Aorta (tissue), 5 donors: ENCODE data around the gene SLC37A1. TPM values are rescaled to one million over a fixed set of nuclear protein-coding genes. Genes with fewer than 3 reads are reported as not detected.

Experiments
- ATAC-seq: fragments of 200-7000 bp; cut with Tn5 transposase; one replicate; pipeline ENCODE4 v1.9.1; 2022; ENCODE audit warnings: moderate library complexity; ENCODE audit not compliant: low FRiP score
- DNase-seq, 2 donors: peaks; one replicate each; pipeline ENCODE4 v3.0.0-alpha.2; 2020
- H3K27ac ChIP-seq, 2 donors: one replicate each; pipeline ENCODE4 v1.5.1; 2013; ENCODE audit warnings: low read length in 2 of 2, mild to moderate bottlenecking in 2 of 2, moderate library complexity in 2 of 2, control low read depth in 1 of 2, inconsistent platforms in 1 of 2, low read depth in 1 of 2
- H3K27me3 ChIP-seq, 2 donors: one replicate each; pipeline ENCODE4 v1.6.1; 2013; ENCODE audit warnings: control low read depth in 1 of 2, low read length in 1 of 2, mild to moderate bottlenecking in 1 of 2, moderate library complexity in 1 of 2; ENCODE audit not compliant: insufficient read depth in 2 of 2, control insufficient read depth in 1 of 2
- H3K36me3 ChIP-seq, 2 donors: one replicate each; pipeline ENCODE4 v1.6.1; 2013; ENCODE audit warnings: control low read depth in 1 of 2, low read length in 1 of 2, mild to moderate bottlenecking in 1 of 2; ENCODE audit not compliant: insufficient read depth in 2 of 2, control insufficient read depth in 1 of 2
- H3K4me1 ChIP-seq, 2 donors: one replicate each; pipeline ENCODE4 v1.6.1; 2013; ENCODE audit warnings: low read length in 2 of 2, control low read depth in 1 of 2, mild to moderate bottlenecking in 1 of 2, moderate library complexity in 1 of 2; ENCODE audit not compliant: insufficient read depth in 2 of 2, control insufficient read depth in 1 of 2
- H3K4me3 ChIP-seq, 2 donors: one replicate each; pipeline ENCODE4 v1.5.1; 2013; ENCODE audit warnings: low read length in 2 of 2, control low read depth in 1 of 2, mild to moderate bottlenecking in 1 of 2
- H3K9me3 ChIP-seq: one replicate; pipeline ENCODE4 v1.6.1; 2013; ENCODE audit warnings: mild to moderate bottlenecking, low read length; ENCODE audit not compliant: control insufficient read depth
- WGBS, 2 donors: extraction: QIAGEN DNeasy Blood & Tissue Kit; methylation state at CpG; one replicate each; pipeline ENCODE4 v1.1.7; 2013; 5-methylcytosine and 5-hydroxymethylcytosine counted together
- intact Hi-C, 2 donors: fragments of 100-400 bp; cut with DNase I; formaldehyde crosslinking; loops; one replicate each; pipeline versions ENCODE4 v1.14.2 to v1.15.0; 2022
- polyA plus RNA-seq, 2 donors: library from polyadenylated mRNA; stranded (reverse); fragments of 200-250 nt; gene quantifications; one replicate each; pipeline ENCODE4 v1.2.3, GENCODE V29; 2013
- total RNA-seq, 2 donors: library from RNA; stranded (reverse); fragmentation: NEBNext Ultra II Directional; extraction: Animal tissue kit (Norgen Biotek cat#: 25700); gene quantifications; one replicate each; pipeline ENCODE4 v1.2.1, GENCODE V29; 2021
- donor health status: healthy with polysubstance abuse.
- donor health status: Bipolar disorder and iron deficiency.
- donor health status: DM: no; HTN: no; CAD: no.
- donor health status: DM: no; HTN: no; CAD: no.
- donor health status: DM: yes; HTN: yes; CAD: no.

SLC37A1 gene
- total and polyA plus RNA-seq, 4 donors = 5.0 to 11.7 (median 6.4) TPM

DNA sequence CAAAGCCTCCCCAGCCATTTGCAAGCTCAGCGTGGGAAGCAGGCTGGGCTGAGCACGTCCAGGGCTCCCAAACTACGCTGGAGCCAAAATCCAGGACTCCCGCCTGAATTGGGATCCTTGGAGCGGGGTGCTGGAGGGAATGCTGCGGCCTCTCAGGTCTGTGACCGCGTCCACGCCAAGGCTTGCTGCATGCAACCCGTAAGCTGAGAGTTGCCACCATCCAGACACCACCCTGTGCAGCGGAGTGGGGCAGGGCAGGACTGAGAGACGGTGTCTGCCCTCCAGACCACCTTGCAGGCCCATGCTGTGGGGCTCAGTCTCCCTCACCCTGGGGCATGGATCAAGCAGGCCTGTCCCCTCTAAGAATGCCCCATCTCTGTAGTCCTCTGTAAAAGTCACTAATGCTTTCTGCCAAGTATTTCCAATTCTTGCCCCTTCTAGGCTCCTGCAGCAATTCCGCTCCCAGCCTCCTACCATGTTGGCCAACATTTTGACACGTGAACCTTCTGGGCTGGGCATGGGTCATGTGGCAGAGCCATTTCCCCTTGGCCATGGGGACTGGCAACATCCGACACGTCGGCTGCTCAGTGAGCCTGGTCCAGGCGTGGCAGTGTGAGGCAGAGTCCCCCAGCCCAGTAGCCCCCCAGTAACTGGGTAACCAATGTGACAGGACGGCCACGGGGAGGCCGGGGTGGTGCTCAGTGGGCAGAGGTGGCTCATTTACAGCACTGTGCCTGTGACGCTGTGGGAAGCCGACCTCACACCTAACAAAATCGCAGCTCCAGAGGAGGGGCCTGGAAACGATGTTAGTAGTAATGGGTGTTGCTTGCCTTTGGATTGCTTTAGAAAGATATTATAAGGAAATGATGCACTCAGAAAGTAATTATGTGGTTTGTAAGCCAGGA lies 81.9 kb downstream of the SLC37A1 start:
- no peak for ATAC-seq
- H3K4me3 ChIP-seq = no peak overlapping the region
- intact Hi-C loops = no loop called here
- DNase-seq = no peak
- no peaks in the 10 kb centered on the region for H3K4me1 ChIP-seq
- H3K36me3 ChIP-seq = no peaks in the 10 kb centered on the region
- no peak overlapping the region for H3K27ac ChIP-seq
- H3K27me3 ChIP-seq = no peaks in the 10 kb centered on the region
- WGBS, 2 donors = 71 to 76% methylated on average over 25 of the region's 25 CpGs
- H3K9me3 ChIP-seq = no peaks in the 10 kb centered on the region

DNA sequence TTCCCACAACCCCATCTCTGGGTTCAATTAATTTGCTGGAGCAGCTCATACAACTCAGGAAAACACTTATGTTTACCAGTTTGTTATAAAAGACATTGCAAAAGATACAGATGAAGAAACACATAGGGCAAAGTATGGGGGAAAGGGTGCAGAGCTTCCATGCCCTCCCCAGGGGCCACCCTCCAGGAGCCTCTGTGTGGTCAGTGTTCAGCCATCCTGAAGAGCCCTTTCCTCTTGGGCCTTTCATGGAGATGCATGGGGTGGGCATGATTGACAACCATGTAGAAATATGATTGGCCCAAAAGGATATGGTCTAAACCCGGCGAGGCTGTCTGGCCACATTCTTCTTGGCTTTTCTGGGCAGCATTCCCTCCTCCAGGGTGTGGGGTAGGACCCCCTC lies 83.0 kb downstream of the SLC37A1 start:
- Histone ChIP-seq H3K4me1 (no peaks in the 10 kb centered on the region), H3K4me3 (no peak overlapping the region), H3K9me3 (no peaks in the 10 kb centered on the region), H3K27ac (no peak overlapping the region), H3K36me3 (no peaks in the 10 kb centered on the region), H3K27me3 (no peaks in the 10 kb centered on the region)
- 88 to 95% methylated on average over 2 of the region's 2 CpGs for WGBS, 2 donors
- DNase-seq (no peak), ATAC-seq (no peak)
- intact Hi-C loops = no loop called here

DNA sequence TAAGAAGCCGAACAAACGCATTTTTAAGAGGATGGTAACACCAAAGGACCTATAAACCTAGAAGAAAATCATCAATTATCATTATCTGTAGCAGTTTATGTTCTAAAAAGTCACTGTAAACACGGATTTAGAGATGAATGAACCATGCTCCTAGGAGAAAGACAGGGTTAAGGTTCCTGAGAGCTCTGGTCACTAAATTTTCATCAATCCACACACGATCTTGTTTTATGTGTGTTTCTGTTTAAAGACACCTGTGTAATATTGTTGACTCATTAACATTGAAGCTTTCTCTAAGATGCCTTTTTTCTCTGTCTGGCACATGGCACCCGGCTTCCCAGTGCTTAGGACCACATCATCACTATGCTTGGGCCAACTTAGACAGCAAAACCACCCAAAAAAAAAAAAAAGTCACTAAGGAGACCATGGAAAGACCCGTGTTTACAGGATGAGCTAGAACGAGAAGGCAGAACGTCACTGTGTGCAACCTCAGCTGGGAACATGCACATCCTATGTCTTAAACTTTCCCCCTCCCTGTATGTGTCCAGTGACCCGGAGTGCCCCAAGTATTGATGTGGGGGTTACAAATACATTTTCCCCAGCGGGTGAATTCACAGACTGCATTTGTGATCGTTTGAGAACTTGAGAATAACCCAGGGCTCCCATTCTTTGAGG lies 84.0 kb downstream of the SLC37A1 start:
- no peaks in the 10 kb centered on the region for H3K27me3 ChIP-seq
- 89 to 91% methylated on average over 11 of the region's 11 CpGs for WGBS, 2 donors

DNA sequence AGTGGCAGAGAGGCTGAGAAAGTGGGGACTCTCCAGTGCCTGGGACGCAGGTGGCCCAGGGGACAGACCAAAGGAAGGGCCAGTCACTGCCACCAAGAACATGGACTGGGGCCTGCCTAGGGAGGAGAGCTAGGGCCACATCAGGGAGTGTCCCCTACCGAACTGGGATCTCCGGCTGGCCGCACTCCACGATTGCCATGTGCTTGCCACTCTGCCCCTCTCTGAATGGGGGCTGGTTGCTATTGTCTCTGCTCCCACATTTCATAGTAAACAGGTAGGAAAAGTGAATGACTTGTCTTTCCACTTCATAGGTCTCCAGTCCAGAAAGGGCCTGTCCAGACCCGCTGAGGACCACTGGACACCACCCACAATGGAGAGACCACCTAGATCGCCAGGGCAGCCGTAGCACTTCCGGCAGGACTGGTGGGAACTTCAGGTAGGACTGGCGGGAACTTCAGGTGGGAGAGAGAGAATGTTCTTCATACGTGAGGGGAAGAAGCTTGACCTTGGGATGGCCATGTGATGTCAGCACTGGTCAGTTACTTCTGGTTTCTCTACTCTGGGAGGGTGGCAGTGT lies 84.6 kb downstream of the SLC37A1 start:
- Histone ChIP-seq H3K9me3 (no peaks in the 10 kb centered on the region), H3K4me1 (no peaks in the 10 kb centered on the region), H3K4me3 (no peak overlapping the region), H3K27ac (no peak overlapping the region), H3K27me3 (no peaks in the 10 kb centered on the region), H3K36me3 (no peaks in the 10 kb centered on the region)
- DNase-seq (no peak), ATAC-seq (no peak)
- intact Hi-C loops = no loop called here
- WGBS, 2 donors = 97% methylated on average over 11 of the region's 11 CpGs

More for the DNA sequence above, 84.0 kb downstream of the SLC37A1 start:
- Histone ChIP-seq H3K4me3 (no peak overlapping the region), H3K36me3 (no peaks in the 10 kb centered on the region), H3K9me3 (no peaks in the 10 kb centered on the region), H3K4me1 (no peaks in the 10 kb centered on the region), H3K27ac (no peak overlapping the region)
- intact Hi-C loops = no loop called here
- no peak for ATAC-seq
- no peak for DNase-seq

DNA sequence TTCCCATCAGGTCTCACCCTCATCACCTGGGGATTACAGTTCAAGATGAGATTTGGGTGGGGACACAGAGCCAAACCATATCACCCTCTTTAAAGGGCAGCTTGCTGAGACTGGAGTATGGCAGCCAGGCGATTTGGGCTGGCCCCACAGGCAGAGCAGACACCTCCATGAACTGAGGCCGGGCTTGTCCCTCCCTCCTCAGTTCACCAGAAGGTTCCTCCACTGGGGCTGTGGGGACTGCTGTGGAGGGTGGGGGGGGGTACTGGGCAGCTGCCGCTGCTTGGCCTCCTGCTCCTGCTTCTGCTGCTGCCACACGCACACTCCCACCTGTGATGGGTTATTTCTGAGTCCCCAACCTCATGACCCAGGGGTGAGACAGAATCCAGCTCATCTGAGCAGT lies 85.8 kb downstream of the SLC37A1 start:
- Histone ChIP-seq H3K27me3 (no peaks in the 10 kb centered on the region), H3K9me3 (peaks cover 3% of the 10 kb centered on the region), H3K27ac (no peak overlapping the region), H3K36me3 (no peaks in the 10 kb centered on the region), H3K4me3 (no peak overlapping the region), H3K4me1 (no peaks in the 10 kb centered on the region)
- DNase-seq = peak in 1 of 2 donors; percentile 39
- WGBS, 2 donors = 80 to 84% methylated on average over 4 of the region's 4 CpGs
- intact Hi-C loops = no loop called here
- no peak for ATAC-seq

DNA sequence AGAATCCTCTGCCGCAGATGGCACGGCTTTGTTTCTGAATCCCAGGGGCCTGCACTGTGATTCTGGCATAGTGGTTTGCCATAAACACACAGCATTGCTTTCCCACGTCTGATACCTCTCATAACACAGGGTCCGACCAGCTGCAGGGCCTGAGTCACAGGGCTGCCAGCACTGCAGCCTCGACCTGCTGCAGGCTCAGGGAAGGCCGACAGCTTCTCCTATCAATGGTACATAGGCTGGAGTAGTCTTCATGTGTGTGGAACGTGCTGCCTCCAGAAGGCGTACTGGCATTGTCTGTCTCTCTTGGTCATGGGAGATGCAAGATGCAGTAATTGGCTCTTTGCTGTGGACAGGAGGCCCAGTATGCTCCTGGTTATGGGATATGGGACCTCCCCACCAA lies 86.3 kb downstream of the SLC37A1 start:
- no peaks in the 10 kb centered on the region for H3K36me3 ChIP-seq
- WGBS, 2 donors = 83% methylated on average over 8 of the region's 8 CpGs
- ATAC-seq (no peak), DNase-seq (peak in 1 of 2 donors; percentile 7)
- H3K27ac ChIP-seq = no peak overlapping the region
- H3K27me3 ChIP-seq = no peaks in the 10 kb centered on the region
- H3K4me3 ChIP-seq = no peak overlapping the region
- H3K4me1 ChIP-seq = no peaks in the 10 kb centered on the region
- H3K9me3 ChIP-seq = peaks cover 3% of the 10 kb centered on the region
- intact Hi-C loops = no loop called here

DNA sequence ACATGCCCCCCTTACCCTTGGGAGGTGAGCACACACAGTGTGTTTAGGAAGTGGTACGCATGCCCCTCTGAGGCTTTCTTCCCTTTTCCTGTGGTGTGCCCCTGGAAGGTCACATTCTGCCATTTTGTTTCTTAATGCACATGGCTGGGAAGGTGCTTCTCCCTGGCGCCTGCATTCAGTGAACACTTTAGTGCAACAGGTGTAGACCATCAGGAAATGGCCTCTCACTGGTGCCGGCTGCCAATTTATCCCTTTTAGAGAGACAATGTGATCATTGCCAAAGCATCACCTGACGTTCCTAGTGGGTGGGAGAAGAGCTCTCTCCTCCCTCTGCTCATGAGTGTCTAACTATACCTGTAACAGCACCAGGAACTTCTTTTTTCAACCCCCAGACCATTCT lies 88.0 kb downstream of the SLC37A1 start:
- H3K9me3 ChIP-seq = peaks cover 8% of the 10 kb centered on the region
- H3K4me3 ChIP-seq = no peak overlapping the region
- WGBS, 2 donors = 83 to 84% methylated on average over 4 of the region's 4 CpGs
- ATAC-seq (no peak), DNase-seq (no peak)
- no peak overlapping the region for H3K27ac ChIP-seq
- intact Hi-C loops = no loop called here
- no peaks in the 10 kb centered on the region for H3K27me3 ChIP-seq
- no peaks in the 10 kb centered on the region for H3K36me3 ChIP-seq
- no peaks in the 10 kb centered on the region for H3K4me1 ChIP-seq

DNA sequence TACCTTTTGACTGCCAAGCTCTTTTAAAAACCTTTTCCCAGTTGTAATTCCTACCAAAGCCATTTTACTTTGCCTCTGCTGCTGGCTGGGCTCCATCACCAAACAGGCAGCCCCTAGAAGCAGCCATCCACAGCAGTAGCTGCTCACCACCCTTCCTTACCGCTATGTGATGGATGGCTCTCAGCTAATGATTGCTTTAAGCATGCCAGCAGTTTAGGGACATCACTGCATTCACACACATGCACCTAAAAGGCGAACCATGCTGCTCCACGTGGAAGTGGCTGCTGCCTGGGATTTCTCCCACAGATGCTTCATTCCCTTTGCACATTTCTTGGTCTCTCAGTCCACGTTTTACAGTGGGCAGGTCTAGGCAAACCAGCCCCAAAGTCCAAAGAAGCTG lies 93.5 kb downstream of the SLC37A1 start:
- DNase-seq (peak in 1 of 2 donors; percentile 6), ATAC-seq (no peak)
- H3K27ac ChIP-seq = no peak overlapping the region
- no peaks in the 10 kb centered on the region for H3K36me3 ChIP-seq
- WGBS, 2 donors = 58 to 60% methylated on average over 4 of the region's 4 CpGs
- no peaks in the 10 kb centered on the region for H3K27me3 ChIP-seq
- intact Hi-C loops = no loop called here
- H3K4me1 ChIP-seq = no peaks in the 10 kb centered on the region
- H3K4me3 ChIP-seq = no peak overlapping the region
- H3K9me3 ChIP-seq = peaks cover 13% of the 10 kb centered on the region
